Muscle of leg (tissue), 11 donors: Measurements from ENCODE around the gene TPRKB. TPM values are rescaled to one million over a fixed set of nuclear protein-coding genes. Genes with fewer than 3 reads are reported as not detected.
"Not testable (repeated sequence)": the region's sequence is repeated elsewhere in the genome, so short reads cannot be mapped to it uniquely, and the experiment has no call there.

Source experiments
- DNase-seq: peaks from one replicate; pipeline ENCODE4 v3.0.0; 2013
- H3K27ac ChIP-seq: one replicate; pipeline ENCODE4 v1.5.1; 2013; ENCODE audit warnings: mild to moderate bottlenecking, low read length, control low read depth
- H3K27me3 ChIP-seq: one replicate; pipeline ENCODE4 v1.6.1; 2013; ENCODE audit warnings: low read length; ENCODE audit not compliant: control insufficient read depth, insufficient read depth
- H3K36me3 ChIP-seq: one replicate; pipeline ENCODE4 v1.6.1; 2013; ENCODE audit warnings: low read length; ENCODE audit not compliant: control insufficient read depth, insufficient read depth
- H3K4me1 ChIP-seq: one replicate; pipeline ENCODE4 v1.6.1; 2013; ENCODE audit warnings: low read length; ENCODE audit not compliant: control insufficient read depth, insufficient read depth
- H3K4me3 ChIP-seq: one replicate; pipeline ENCODE4 v1.5.1; 2013; ENCODE audit warnings: low read length, control low read depth
- H3K9me3 ChIP-seq: replicated peaks from 2 replicates; pipeline ENCODE4 v1.6.1; 2013; ENCODE audit warnings: low read depth, low read length; ENCODE audit not compliant: control insufficient read depth
- WGBS: methylation state at CpG from one replicate; pipeline ENCODE4 v1.1.5; 2013; ENCODE audit warnings: missing lambda C conversion rate; ENCODE audit not compliant: insufficient coverage; 5-methylcytosine and 5-hydroxymethylcytosine counted together
- polyA plus RNA-seq, 8 donors: library from polyadenylated mRNA; unstranded; fragments of 120-200 nt; gene quantifications; one replicate each; pipeline versions ENCODE4 v1.2.1 to v1.2.3, GENCODE V29; 2013; ENCODE audit warnings: inconsistent platforms in 1 of 8, low replicate concordance in 1 of 8; ENCODE audit not compliant: insufficient read length in 8 of 8, insufficient read depth in 1 of 8
- total RNA-seq: library from RNA; stranded (reverse); fragments of 120-200 nt; gene quantifications from one replicate; pipeline ENCODE4 v1.2.4, GENCODE V29; 2013

TPRKB gene
- total and polyA plus RNA-seq, 9 donors, result 36.3 to 48.8 (median 41.2) TPM

- no CpG with 5 or more reads among the region's 3 CpGs for WGBS
- H3K4me3 ChIP-seq, H3K9me3 ChIP-seq, H3K4me1 ChIP-seq, H3K27ac ChIP-seq, H3K36me3 ChIP-seq, H3K27me3 ChIP-seq: not testable (repeated sequence)
- peak; percentile 13 for DNase-seq
Observed at GRCh38 chr2:73702852-73703493, 34.2 kb downstream of the TPRKB start.

GRCh38 chr2:73701968-73702665, 35.0 kb downstream of the TPRKB start:
- peak overlapping the region; percentile 51 for H3K27ac ChIP-seq
- H3K9me3 ChIP-seq, result no peaks in the 10 kb centered on the region
- peaks cover 9% of the 10 kb centered on the region for H3K4me1 ChIP-seq
- H3K4me3 ChIP-seq, result no peak overlapping the region
- no peaks in the 10 kb centered on the region for H3K36me3 ChIP-seq
- no peak for DNase-seq
- H3K27me3 ChIP-seq, result peaks cover 3% of the 10 kb centered on the region
- WGBS, result 58% methylated on average over 7 of the region's 8 CpGs

- H3K36me3 ChIP-seq, H3K4me1 ChIP-seq, H3K4me3 ChIP-seq, DNase-seq, H3K9me3 ChIP-seq, H3K27me3 ChIP-seq: not testable (repeated sequence)
- 100% methylated on average over 1 of the region's 3 CpGs for WGBS
- peak overlapping the region; percentile 13 for H3K27ac ChIP-seq
Observed at GRCh38 chr2:73701448-73701765, 35.7 kb downstream of the TPRKB start.

- WGBS, result 77% methylated on average over 22 of the region's 23 CpGs
- peak overlapping the region; percentile 6 for H3K27ac ChIP-seq
Observed at GRCh38 chr2:73700661-73701447, 36.3 kb downstream of the TPRKB start.

GRCh38 chr2:73700131-73700611, 37.0 kb downstream of the TPRKB start:
- Histone ChIP-seq H3K4me3 (no peak overlapping the region), H3K4me1 (peaks cover 9% of the 10 kb centered on the region), H3K36me3 (no peaks in the 10 kb centered on the region), H3K27ac (peak overlapping the region; percentile 6), H3K9me3 (no peaks in the 10 kb centered on the region), H3K27me3 (peaks cover 3% of the 10 kb centered on the region)
- peak; percentile 57 for DNase-seq
- WGBS, result 70% methylated on average over 5 of the region's 5 CpGs

More at GRCh38 chr2:73700661-73701447, 36.3 kb downstream of the TPRKB start:
- Histone ChIP-seq H3K36me3 (no peaks in the 10 kb centered on the region), H3K9me3 (no peaks in the 10 kb centered on the region), H3K27me3 (peaks cover 3% of the 10 kb centered on the region), H3K4me1 (peaks cover 9% of the 10 kb centered on the region), H3K4me3 (no peak overlapping the region)
- peak; percentile 14 for DNase-seq

GRCh38 chr2:73699437-73699836, 37.7 kb downstream of the TPRKB start:
- H3K36me3 ChIP-seq, result no peaks in the 10 kb centered on the region
- WGBS, result no CpG with 5 or more reads among the region's 3 CpGs
- H3K9me3 ChIP-seq, result no peaks in the 10 kb centered on the region
- no peak overlapping the region for H3K4me3 ChIP-seq
- peaks cover 3% of the 10 kb centered on the region for H3K27me3 ChIP-seq
- peaks cover 9% of the 10 kb centered on the region for H3K4me1 ChIP-seq
- no peak overlapping the region for H3K27ac ChIP-seq
- DNase-seq, result no peak

GRCh38 chr2:73698101-73698500, 39.0 kb downstream of the TPRKB start:
- no peak overlapping the region for H3K4me3 ChIP-seq
- H3K27ac ChIP-seq, result no peak overlapping the region
- no peak for DNase-seq
- H3K9me3 ChIP-seq, result no peaks in the 10 kb centered on the region
- H3K4me1 ChIP-seq, result peaks cover 9% of the 10 kb centered on the region
- 83% methylated on average over 1 of the region's 1 CpG for WGBS
- H3K27me3 ChIP-seq, result peaks cover 3% of the 10 kb centered on the region
- H3K36me3 ChIP-seq, result no peaks in the 10 kb centered on the region

- Histone ChIP-seq H3K27me3 (peaks cover 3% of the 10 kb centered on the region), H3K27ac (no peak overlapping the region), H3K4me3 (no peak overlapping the region), H3K36me3 (no peaks in the 10 kb centered on the region), H3K4me1 (peaks cover 9% of the 10 kb centered on the region), H3K9me3 (no peaks in the 10 kb centered on the region)
- DNase-seq, result no peak
- WGBS, result 60% methylated on average over 3 of the region's 3 CpGs
Observed at GRCh38 chr2:73697606-73698005, 39.5 kb downstream of the TPRKB start.

- DNase-seq, H3K27me3 ChIP-seq, H3K4me3 ChIP-seq, H3K27ac ChIP-seq, H3K9me3 ChIP-seq, H3K4me1 ChIP-seq, H3K36me3 ChIP-seq: not testable (repeated sequence)
- no CpG with 5 or more reads among the region's 1 CpG for WGBS
Observed at GRCh38 chr2:73696985-73697384, 40.2 kb downstream of the TPRKB start.

GRCh38 chr2:73696521-73696920, 40.6 kb downstream of the TPRKB start:
- not testable (repeated sequence) for H3K36me3 ChIP-seq, DNase-seq
- WGBS, result no CpG with 5 or more reads among the region's 3 CpGs

More at GRCh38 chr2:73696521-73696920, 40.6 kb downstream of the TPRKB start:
- not testable (repeated sequence) for H3K27ac ChIP-seq, H3K27me3 ChIP-seq, H3K4me3 ChIP-seq, H3K4me1 ChIP-seq, H3K9me3 ChIP-seq
